CD8-positive, alpha-beta memory T cell (primary cell): ENCODE data around the gene POLD3. TPM values are rescaled to one million over a fixed set of nuclear protein-coding genes. Genes with fewer than 3 reads are reported as not detected.

Source experiments
- CTCF ChIA-PET: fragments of 350-600 bp; sonication (Branson Sonifier 250); formaldehyde crosslinking; loops from one replicate; lab custom pipeline; 2021; ENCODE audit warnings: antibody characterized with exemption; lab: Charles Lee
- POLR2A ChIA-PET: fragments of 350-600 bp; sonication (Branson Sonifier 250); formaldehyde crosslinking; loops from one replicate; lab custom pipeline; 2021; ENCODE audit warnings: antibody characterized with exemption; lab: Charles Lee
- DNase-seq, 5 donors: peaks; one replicate each; pipeline versions ENCODE4 v3.0.0 to v3.0.0-alpha.2; 2020 to 2022; ENCODE audit warnings: mixed read lengths in 1 of 5
- H3K27ac ChIP-seq: one replicate; pipeline ENCODE4 v1.7.0; 2013; ENCODE audit warnings: low read depth, mild to moderate bottlenecking, low read length, moderate library complexity
- H3K27me3 ChIP-seq: 2 replicates; pipeline ENCODE4 v1.7.0; 2013; ENCODE audit warnings: low read length, mild to moderate bottlenecking; ENCODE audit not compliant: insufficient read depth, poor library complexity, severe bottlenecking
- H3K36me3 ChIP-seq: 2 replicates; pipeline ENCODE4 v1.7.0; 2013; ENCODE audit warnings: mild to moderate bottlenecking, low read length, moderate library complexity; ENCODE audit not compliant: insufficient read depth
- H3K4me1 ChIP-seq: 2 replicates; pipeline ENCODE4 v1.7.0; 2013; ENCODE audit warnings: mild to moderate bottlenecking, low read length, moderate library complexity; ENCODE audit not compliant: insufficient read depth
- H3K4me3 ChIP-seq: 2 replicates; pipeline ENCODE4 v1.7.0; 2013; ENCODE audit warnings: mild to moderate bottlenecking, low read length
- H3K9me3 ChIP-seq: 2 replicates; pipeline ENCODE4 v1.7.0; 2013; ENCODE audit warnings: mild to moderate bottlenecking, low read length
- H3K27ac Mint-ChIP-seq, 8 donors: one replicate each; pipeline ENCODE4 v1.8.0; 2020 to 2021; ENCODE audit warnings: mixed read lengths in 8 of 8, mild to moderate bottlenecking in 6 of 8, inconsistent platforms in 3 of 8, moderate library complexity in 3 of 8
- H3K27me3 Mint-ChIP-seq, 2 donors: one replicate each; pipeline ENCODE4 v1.8.0; 2020 to 2021; ENCODE audit warnings: mixed read lengths in 2 of 2, mild to moderate bottlenecking in 1 of 2, moderate library complexity in 1 of 2
- H3K36me3 Mint-ChIP-seq, 3 donors: one replicate each; pipeline ENCODE4 v1.8.0; 2020 to 2021; ENCODE audit warnings: mixed read lengths in 3 of 3, inconsistent platforms in 1 of 3, mild to moderate bottlenecking in 1 of 3
- H3K4me1 Mint-ChIP-seq, 3 donors: one replicate each; pipeline ENCODE4 v1.8.0; 2020 to 2021; ENCODE audit warnings: mixed read lengths in 3 of 3, inconsistent platforms in 1 of 3, mild to moderate bottlenecking in 1 of 3
- H3K4me3 Mint-ChIP-seq, 7 donors: one replicate each; pipeline ENCODE4 v1.8.0; 2020 to 2021; ENCODE audit warnings: mixed read lengths in 7 of 7, mild to moderate bottlenecking in 6 of 7, moderate library complexity in 4 of 7, inconsistent platforms in 2 of 7
- H3K9me3 Mint-ChIP-seq, 5 donors: one replicate each; pipeline ENCODE4 v1.8.0; 2020 to 2022; ENCODE audit warnings: mixed read lengths in 5 of 5, mild to moderate bottlenecking in 3 of 5, moderate library complexity in 2 of 5, inconsistent platforms in 1 of 5
- polyA plus RNA-seq: library from polyadenylated mRNA; unstranded; fragments of 300-500 nt; fragmentation: Illumina TruSeq; gene quantifications from one replicate; pipeline ENCODE4 v1.2.3, GENCODE V29; 2021
- total RNA-seq, 2 experiments: library from RNA; stranded (reverse); gene quantifications; one replicate each; pipeline ENCODE4 v1.2.3, GENCODE V29; 2021

Gene POLD3
- total and polyA plus RNA-seq, 3 experiments from 2014 or later: 20.7 to 57.5 (median 53.8) TPM

- Mint-ChIP-seq H3K27ac (no peak overlapping the region), H3K9me3 (no peaks in the 10 kb centered on the region), H3K4me1 (no peaks in the 10 kb centered on the region), H3K36me3 (no peaks in the 10 kb centered on the region), H3K27me3 (no peaks in the 10 kb centered on the region), H3K4me3 (no peak overlapping the region)
- no peaks in the 10 kb centered on the region for H3K36me3 ChIP-seq
- no peak overlapping the region for H3K4me3 ChIP-seq
- H3K27ac ChIP-seq: no peak overlapping the region
- H3K9me3 ChIP-seq: no peaks in the 10 kb centered on the region
- no peaks in the 10 kb centered on the region for H3K4me1 ChIP-seq
- no peak for DNase-seq
- ChIA-PET POLR2A (no interaction called here), CTCF (interaction anchor here (0.5 to 1.4 kb wide), 2 partner anchors 9 to 249 kb away, joined by 3 read pairs; no protein-coding TSS in a partner anchor)
- no peaks in the 10 kb centered on the region for H3K27me3 ChIP-seq
Measured at GRCh38 chr11:74672956-74673692, 80.7 kb downstream of the POLD3 start.

- Mint-ChIP-seq H3K27me3 (no peaks in the 10 kb centered on the region), H3K4me3 (no peak overlapping the region), H3K36me3 (no peaks in the 10 kb centered on the region), H3K9me3 (no peaks in the 10 kb centered on the region), H3K4me1 (no peaks in the 10 kb centered on the region), H3K27ac (peak overlapping the region in 1 of 8 donors; percentile 17)
- Histone ChIP-seq H3K36me3 (no peaks in the 10 kb centered on the region), H3K27me3 (no peaks in the 10 kb centered on the region), H3K9me3 (no peaks in the 10 kb centered on the region), H3K27ac (no peak overlapping the region), H3K4me1 (no peaks in the 10 kb centered on the region), H3K4me3 (no peak overlapping the region)
- ChIA-PET POLR2A (no interaction called here), CTCF (no interaction called here)
- no peak for DNase-seq
Measured at GRCh38 chr11:74673693-74674360, 81.4 kb downstream of the POLD3 start.

GRCh38 chr11:74675761-74676160 lies 83.4 kb downstream of the POLD3 start:
- Histone ChIP-seq H3K4me3 (no peak overlapping the region), H3K4me1 (no peaks in the 10 kb centered on the region), H3K9me3 (no peaks in the 10 kb centered on the region), H3K36me3 (no peaks in the 10 kb centered on the region), H3K27me3 (no peaks in the 10 kb centered on the region), H3K27ac (no peak overlapping the region)
- Mint-ChIP-seq H3K4me1 (no peaks in the 10 kb centered on the region), H3K27me3 (peaks cover 2 to 4% of the 10 kb centered on the region in 2 donors), H3K36me3 (no peaks in the 10 kb centered on the region), H3K9me3 (no peaks in the 10 kb centered on the region), H3K27ac (no peak overlapping the region), H3K4me3 (no peak overlapping the region)
- CTCF ChIA-PET: no interaction called here
- POLR2A ChIA-PET: no interaction called here
- no peak for DNase-seq

- no peaks in the 10 kb centered on the region for H3K36me3 Mint-ChIP-seq
- DNase-seq: no peak
- Histone ChIP-seq H3K4me1 (no peaks in the 10 kb centered on the region), H3K27ac (no peak overlapping the region), H3K36me3 (no peaks in the 10 kb centered on the region), H3K9me3 (no peaks in the 10 kb centered on the region), H3K4me3 (no peak overlapping the region), H3K27me3 (no peaks in the 10 kb centered on the region)
- H3K4me1 Mint-ChIP-seq: no peaks in the 10 kb centered on the region
- ChIA-PET POLR2A (no interaction called here), CTCF (no interaction called here)
- peaks cover 4 to 8% of the 10 kb centered on the region in 2 donors for H3K27me3 Mint-ChIP-seq
- H3K4me3 Mint-ChIP-seq: no peak overlapping the region
- no peak overlapping the region for H3K27ac Mint-ChIP-seq
- no peaks in the 10 kb centered on the region for H3K9me3 Mint-ChIP-seq
Measured at GRCh38 chr11:74676596-74676995, 84.2 kb downstream of the POLD3 start.

- H3K4me1 ChIP-seq: no peaks in the 10 kb centered on the region
- Mint-ChIP-seq H3K27me3 (peaks cover 4 to 10% of the 10 kb centered on the region in 2 donors), H3K36me3 (no peaks in the 10 kb centered on the region), H3K4me1 (no peaks in the 10 kb centered on the region), H3K4me3 (no peak overlapping the region), H3K27ac (no peak overlapping the region), H3K9me3 (no peaks in the 10 kb centered on the region)
- DNase-seq: no peak
- H3K4me3 ChIP-seq: no peak overlapping the region
- no peaks in the 10 kb centered on the region for H3K27me3 ChIP-seq
- H3K27ac ChIP-seq: no peak overlapping the region
- no peaks in the 10 kb centered on the region for H3K9me3 ChIP-seq
- ChIA-PET POLR2A (no interaction called here), CTCF (no interaction called here)
- no peaks in the 10 kb centered on the region for H3K36me3 ChIP-seq
Measured at GRCh38 chr11:74677131-74677530, 84.7 kb downstream of the POLD3 start.

- Histone ChIP-seq H3K4me1 (no peaks in the 10 kb centered on the region), H3K27ac (no peak overlapping the region), H3K9me3 (no peaks in the 10 kb centered on the region), H3K27me3 (no peaks in the 10 kb centered on the region), H3K36me3 (no peaks in the 10 kb centered on the region), H3K4me3 (no peak overlapping the region)
- no peak overlapping the region for H3K4me3 Mint-ChIP-seq
- H3K27me3 Mint-ChIP-seq: peaks cover 13 to 19% of the 10 kb centered on the region in 2 donors
- no peaks in the 10 kb centered on the region for H3K36me3 Mint-ChIP-seq
- no peaks in the 10 kb centered on the region for H3K9me3 Mint-ChIP-seq
- DNase-seq: no peak
- H3K27ac Mint-ChIP-seq: no peak overlapping the region
- no peaks in the 10 kb centered on the region for H3K4me1 Mint-ChIP-seq
- ChIA-PET CTCF (no interaction called here), POLR2A (no interaction called here)
Measured at GRCh38 chr11:74678041-74678440, 85.7 kb downstream of the POLD3 start.

- H3K9me3 Mint-ChIP-seq: no peaks in the 10 kb centered on the region
- no peak overlapping the region for H3K4me3 ChIP-seq
- no peaks in the 10 kb centered on the region for H3K36me3 Mint-ChIP-seq
- peaks cover 14 to 20% of the 10 kb centered on the region in 2 donors for H3K27me3 Mint-ChIP-seq
- no peak overlapping the region for H3K27ac Mint-ChIP-seq
- H3K9me3 ChIP-seq: no peaks in the 10 kb centered on the region
- no peaks in the 10 kb centered on the region for H3K4me1 ChIP-seq
- no peaks in the 10 kb centered on the region for H3K27me3 ChIP-seq
- POLR2A ChIA-PET: no interaction called here
- H3K36me3 ChIP-seq: no peaks in the 10 kb centered on the region
- DNase-seq: no peak
- no peaks in the 10 kb centered on the region for H3K4me1 Mint-ChIP-seq
- CTCF ChIA-PET: no interaction called here
- no peak overlapping the region for H3K27ac ChIP-seq
- no peak overlapping the region for H3K4me3 Mint-ChIP-seq
Measured at GRCh38 chr11:74678591-74679512, 86.5 kb downstream of the POLD3 start.

- POLR2A ChIA-PET: no interaction called here
- Histone ChIP-seq H3K36me3 (no peaks in the 10 kb centered on the region), H3K4me1 (no peaks in the 10 kb centered on the region), H3K27ac (no peak overlapping the region), H3K4me3 (no peak overlapping the region), H3K27me3 (no peaks in the 10 kb centered on the region), H3K9me3 (no peaks in the 10 kb centered on the region)
- Mint-ChIP-seq H3K9me3 (no peaks in the 10 kb centered on the region), H3K4me1 (no peaks in the 10 kb centered on the region), H3K27me3 (peaks cover 15 to 24% of the 10 kb centered on the region in 2 donors), H3K36me3 (no peaks in the 10 kb centered on the region), H3K27ac (no peak overlapping the region), H3K4me3 (no peak overlapping the region)
- CTCF ChIA-PET: no interaction called here
- DNase-seq: no peak
Measured at GRCh38 chr11:74679513-74679865, 87.1 kb downstream of the POLD3 start.
